Measurements from ENCODE around the gene DCAF5.
A peak's percentile ranks its signal among the peaks of the same experiment; 100 is the strongest.
"Not testable (repeated sequence)": the region's sequence is repeated elsewhere in the genome, so short reads cannot be mapped to it uniquely, and the experiment has no call there.

The DCAF5 gene

GRCh38 chr14:69152902-69153151, at the start of gene DCAF5:
TSS of gene DCAF5 (minus strand) at chr14:69153119. CDS start at chr14:69152978, 141 bp downstream.
- peak; percentile 83 for DNase-seq

- no peak for DNase-seq
These were observed 46.9 kb upstream of the DCAF5 start for GRCh38 chr14:69199786-69200185.

- no peak for DNase-seq
These were observed 40.8 kb upstream of the DCAF5 start for GRCh38 chr14:69193721-69194120.

- peak; percentile 37 for DNase-seq
These were observed 38.6 kb upstream of the DCAF5 start, which contains the start of gene EXD2 for GRCh38 chr14:69191340-69192111. TSS of gene EXD2 (plus strand) at chr14:69191498. CDS start at chr14:69209471, 17,973 bp downstream.

GRCh38 chr14:69190191-69190590, 37.3 kb upstream of the DCAF5 start:
- no peak for DNase-seq

GRCh38 chr14:69183735-69184134, 30.8 kb upstream of the DCAF5 start:
- no peak for DNase-seq

GRCh38 chr14:69182580-69182979, 29.7 kb upstream of the DCAF5 start:
- not testable (repeated sequence) for DNase-seq

- no peak for DNase-seq
These were observed 28.6 kb upstream of the DCAF5 start for GRCh38 chr14:69181491-69181890.

GRCh38 chr14:69175130-69175529, 22.2 kb upstream of the DCAF5 start:
- no peak for DNase-seq

GRCh38 chr14:69171569-69171968, 18.6 kb upstream of the DCAF5 start:
- no peak for DNase-seq

GRCh38 chr14:69170839-69171238, 17.9 kb upstream of the DCAF5 start:
- no peak for DNase-seq

- not testable (repeated sequence) for DNase-seq
These were observed 12.9 kb upstream of the DCAF5 start for GRCh38 chr14:69165787-69166186.

- no peak for DNase-seq
These were observed 8.7 kb upstream of the DCAF5 start for GRCh38 chr14:69161590-69161989.

GRCh38 chr14:69156224-69156623, 3.3 kb upstream of the DCAF5 start:
- no peak for DNase-seq

- no peak for DNase-seq
These were observed 1.9 kb upstream of the DCAF5 start for GRCh38 chr14:69154779-69155178.

- DNase-seq: no peak
These were observed 953 bp upstream of the DCAF5 start for GRCh38 chr14:69153873-69154270.

GRCh38 chr14:69153152-69153872, 393 bp upstream of the DCAF5 start:
- DNase-seq: no peak

- peak; percentile 41 for DNase-seq
These were observed 578 bp downstream of the DCAF5 start for GRCh38 chr14:69152181-69152901.

- peak; percentile 70 for DNase-seq
These were observed 1.3 kb downstream of the DCAF5 start for GRCh38 chr14:69151458-69152180.

- DNase-seq: no peak
These were observed 3.3 kb downstream of the DCAF5 start for GRCh38 chr14:69149461-69150244.

GRCh38 chr14:69142101-69142500, 10.8 kb downstream of the DCAF5 start:
- DNase-seq: no peak

- no peak for DNase-seq
These were observed 11.4 kb downstream of the DCAF5 start for GRCh38 chr14:69141550-69141949.
